GM21737 (cell line): ENCODE results near the gene DCAF4L1.

ENCODE experiments used
- ATAC-seq: cut with Tn5 transposase; IDR thresholded peaks from one replicate; pipeline ENCODE4 v1.9.1; 2021; ENCODE audit warnings: mild to moderate bottlenecking, moderate library complexity; ENCODE audit not compliant: unreplicated experiment

Gene DCAF4L1

GRCh38 chr4:41981456-41981855 is at the start of gene DCAF4L1:
TSS of gene DCAF4L1 (plus strand) at chr4:41981756. CDS start at chr4:41981793, 37 bp downstream.
- no peak for ATAC-seq

GRCh38 chr4:41932988-41933387 is 48.6 kb upstream of the DCAF4L1 start:
- ATAC-seq = no peak

- ATAC-seq = no peak
These were observed 47.5 kb upstream of the DCAF4L1 start for GRCh38 chr4:41933997-41934503.

- ATAC-seq = no peak
These were observed 47.0 kb upstream of the DCAF4L1 start for GRCh38 chr4:41934514-41934900.

- ATAC-seq = peak; percentile 84
These were observed 46.5 kb upstream of the DCAF4L1 start, which contains the start of gene TMEM33 for GRCh38 chr4:41934901-41935651. TSS of gene TMEM33 (plus strand) at chr4:41935429. CDS start at chr4:41935485, 56 bp downstream.

GRCh38 chr4:41935652-41936021 is 45.9 kb upstream of the DCAF4L1 start:
- no peak for ATAC-seq

- no peak for ATAC-seq
These were observed 42.4 kb upstream of the DCAF4L1 start for GRCh38 chr4:41939016-41939626.

GRCh38 chr4:41940834-41941233 is 40.7 kb upstream of the DCAF4L1 start:
- no peak for ATAC-seq

- ATAC-seq = no peak
These were observed 38.0 kb upstream of the DCAF4L1 start for GRCh38 chr4:41943506-41943905.

GRCh38 chr4:41944089-41944488 is 37.5 kb upstream of the DCAF4L1 start:
- no peak for ATAC-seq

- no peak for ATAC-seq
These were observed 32.0 kb upstream of the DCAF4L1 start for GRCh38 chr4:41949531-41949930.

GRCh38 chr4:41957634-41958033 is 23.9 kb upstream of the DCAF4L1 start:
- ATAC-seq = no peak

GRCh38 chr4:41963105-41963504 is 18.5 kb upstream of the DCAF4L1 start:
- ATAC-seq = no peak

- ATAC-seq = no peak
These were observed 17.2 kb upstream of the DCAF4L1 start for GRCh38 chr4:41964401-41964800.

GRCh38 chr4:41967392-41967791 is 14.2 kb upstream of the DCAF4L1 start:
- ATAC-seq = no peak

GRCh38 chr4:41969671-41970070 is 11.9 kb upstream of the DCAF4L1 start:
- no peak for ATAC-seq

GRCh38 chr4:41975341-41975740 is 6.2 kb upstream of the DCAF4L1 start:
- no peak for ATAC-seq

- ATAC-seq = no peak
These were observed 4.6 kb upstream of the DCAF4L1 start for GRCh38 chr4:41976775-41977516.

- ATAC-seq = no peak
These were observed 3.8 kb upstream of the DCAF4L1 start for GRCh38 chr4:41977709-41978108.

GRCh38 chr4:41982716-41983115 is 1.2 kb downstream of the DCAF4L1 start:
- ATAC-seq = no peak

- no peak for ATAC-seq
These were observed 3.6 kb downstream of the DCAF4L1 start for GRCh38 chr4:41985151-41985550.

GRCh38 chr4:41989994-41990364 is 8.4 kb downstream of the DCAF4L1 start:
- peak; percentile 15 for ATAC-seq
